Nasal cavity respiratory epithelium epithelial cell of viscerocranial mucosa (primary cell): ENCODE data around the gene HYAL4. TPM values are rescaled to one million over a fixed set of nuclear protein-coding genes. Genes with fewer than 3 reads are reported as not detected.

Experiments used
- total RNA-seq: library from RNA; depleted of rRNA; stranded (reverse); fragments of >200 nt; gene quantifications from 2 replicates; pipeline ENCODE4 v1.2.3, GENCODE V29; 2014

HYAL4 gene, protein sequence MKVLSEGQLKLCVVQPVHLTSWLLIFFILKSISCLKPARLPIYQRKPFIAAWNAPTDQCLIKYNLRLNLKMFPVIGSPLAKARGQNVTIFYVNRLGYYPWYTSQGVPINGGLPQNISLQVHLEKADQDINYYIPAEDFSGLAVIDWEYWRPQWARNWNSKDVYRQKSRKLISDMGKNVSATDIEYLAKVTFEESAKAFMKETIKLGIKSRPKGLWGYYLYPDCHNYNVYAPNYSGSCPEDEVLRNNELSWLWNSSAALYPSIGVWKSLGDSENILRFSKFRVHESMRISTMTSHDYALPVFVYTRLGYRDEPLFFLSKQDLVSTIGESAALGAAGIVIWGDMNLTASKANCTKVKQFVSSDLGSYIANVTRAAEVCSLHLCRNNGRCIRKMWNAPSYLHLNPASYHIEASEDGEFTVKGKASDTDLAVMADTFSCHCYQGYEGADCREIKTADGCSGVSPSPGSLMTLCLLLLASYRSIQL
- under 0.01 and 0.14 TPM in 2 replicates for total RNA-seq

DNA sequence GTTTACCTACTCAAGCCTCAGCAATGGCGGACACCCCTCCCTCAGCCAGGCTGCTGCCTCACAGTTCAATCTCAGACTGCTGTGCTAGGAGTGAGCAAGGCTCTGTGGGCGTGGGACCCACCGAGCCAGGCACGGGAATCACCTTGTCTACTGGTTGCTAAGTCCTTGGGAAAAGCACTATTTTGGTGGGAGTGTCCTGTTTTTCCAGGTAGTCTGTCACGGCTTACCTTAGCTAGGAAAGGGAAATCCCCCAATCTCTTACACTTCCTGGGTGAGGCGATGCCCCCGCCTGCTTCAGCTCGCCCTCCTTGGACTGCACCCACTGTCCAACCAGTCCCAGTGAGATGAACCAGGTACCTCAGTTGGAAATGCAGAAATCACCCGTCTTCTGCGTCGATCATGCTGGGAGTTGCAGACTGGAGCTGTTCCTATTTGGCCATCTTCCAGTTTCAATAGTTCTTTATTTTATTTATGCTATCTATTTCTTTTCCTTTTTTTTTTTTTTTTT, at the start of gene HYAL4:
Gene HYAL4, plus strand, starts transcription at position 458 of the 508 bp plus-strand sequence. CDS start 23,105 bp downstream, outside the sequence.

DNA sequence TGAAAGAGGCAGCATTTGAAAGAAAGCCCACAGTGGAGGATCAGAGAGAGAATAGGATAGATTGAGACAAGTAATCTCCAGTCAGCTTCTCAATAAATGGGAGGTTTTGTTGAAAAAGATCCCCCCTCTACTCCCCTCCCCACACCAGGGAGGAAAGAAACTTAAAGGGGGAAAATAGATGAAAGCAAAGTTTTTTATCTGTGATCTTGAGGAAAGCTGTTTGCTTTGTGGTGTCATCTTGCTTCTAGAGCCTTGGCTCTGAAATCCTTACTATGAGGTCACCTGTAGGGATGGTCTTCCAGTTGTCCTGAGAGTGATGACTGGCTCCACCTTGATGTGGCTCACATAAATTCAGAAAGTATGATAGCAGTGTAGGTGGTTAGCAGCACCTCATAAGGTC, 80.0 kb downstream of the HYAL4 start, which contains the start of gene SPAM1:
Gene SPAM1, plus strand, starts transcription at position 301 of the 400 bp plus-strand sequence. CDS start 28,330 bp downstream, outside the sequence.

Other genes with a start within 250 kb of the HYAL4 start
- gene ASB15, start 243.3 kb upstream of the HYAL4 start, total RNA-seq: not detected in 2 replicates
- not detected in 2 replicates for gene LMOD2, start 189.3 kb upstream of the HYAL4 start, total RNA-seq
- gene WASL, start 96.2 kb upstream of the HYAL4 start, total RNA-seq: 33.2 and 51.1 TPM in 2 replicates
- not detected in 2 replicates for gene SPAM1, start 80.1 kb downstream of the HYAL4 start, total RNA-seq
- not detected in 2 replicates for gene TMEM229A, start 187.9 kb downstream of the HYAL4 start, total RNA-seq